SU-DHL-6 (cell line): ENCODE measurements around the gene TNS3.

Experiments
- EZH2phosphoT487 ChIP-seq: fragments of 200-600 bp; sonication (generic), shearing (Covaris generic); conservative IDR thresholded peaks from 2 replicates; pipeline ENCODE4 v1.6.1; 2018; ENCODE audit warnings: mild to moderate bottlenecking, antibody characterized with exemption, low read length, moderate library complexity, mixed read lengths
- TF ChIP-seq, protein P1 (sequence below): fragments of 200-600 bp; sonication (generic); IDR thresholded peaks from one replicate; pipeline ENCODE4 v1.5.1; 2017; ENCODE audit warnings: antibody characterized with exemption, mild to moderate bottlenecking, low read length, moderate library complexity; ENCODE audit not compliant: insufficient read depth, poor library complexity, severe bottlenecking

DNA sequence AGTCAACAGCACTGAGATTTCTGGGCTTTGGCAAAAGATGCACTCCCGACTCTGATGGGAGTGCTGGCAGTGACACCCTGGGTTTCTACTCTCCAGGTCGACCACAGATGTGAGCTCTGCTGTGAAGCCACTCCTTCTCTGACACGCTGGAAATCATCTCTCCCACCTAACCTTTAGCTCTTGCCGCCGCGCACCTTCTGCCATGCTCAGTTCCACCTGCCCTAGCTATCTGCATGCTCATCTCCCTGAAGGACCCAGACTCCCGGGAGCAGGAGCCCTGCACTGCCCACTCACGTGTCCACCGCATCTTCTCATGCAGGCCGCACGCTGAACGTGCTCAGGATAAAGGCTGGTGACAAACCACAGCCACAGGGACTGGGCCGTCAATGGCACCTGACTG is 174.8 kb downstream of the TNS3 start:
- TF ChIP-seq, protein P1, sequence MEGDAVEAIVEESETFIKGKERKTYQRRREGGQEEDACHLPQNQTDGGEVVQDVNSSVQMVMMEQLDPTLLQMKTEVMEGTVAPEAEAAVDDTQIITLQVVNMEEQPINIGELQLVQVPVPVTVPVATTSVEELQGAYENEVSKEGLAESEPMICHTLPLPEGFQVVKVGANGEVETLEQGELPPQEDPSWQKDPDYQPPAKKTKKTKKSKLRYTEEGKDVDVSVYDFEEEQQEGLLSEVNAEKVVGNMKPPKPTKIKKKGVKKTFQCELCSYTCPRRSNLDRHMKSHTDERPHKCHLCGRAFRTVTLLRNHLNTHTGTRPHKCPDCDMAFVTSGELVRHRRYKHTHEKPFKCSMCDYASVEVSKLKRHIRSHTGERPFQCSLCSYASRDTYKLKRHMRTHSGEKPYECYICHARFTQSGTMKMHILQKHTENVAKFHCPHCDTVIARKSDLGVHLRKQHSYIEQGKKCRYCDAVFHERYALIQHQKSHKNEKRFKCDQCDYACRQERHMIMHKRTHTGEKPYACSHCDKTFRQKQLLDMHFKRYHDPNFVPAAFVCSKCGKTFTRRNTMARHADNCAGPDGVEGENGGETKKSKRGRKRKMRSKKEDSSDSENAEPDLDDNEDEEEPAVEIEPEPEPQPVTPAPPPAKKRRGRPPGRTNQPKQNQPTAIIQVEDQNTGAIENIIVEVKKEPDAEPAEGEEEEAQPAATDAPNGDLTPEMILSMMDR: no peak
- TF ChIP-seq EZH2phosphoT487: no peak
